H1 (cell line): Measurements from ENCODE around the gene TMEM120B. TPM values are rescaled to one million over a fixed set of nuclear protein-coding genes. Genes with fewer than 3 reads are reported as not detected.

Experiments
- CTCF ChIP-seq, 3 experiments: IDR thresholded peaks; 1 replicate in 2 of 3; 2 replicates in 1 of 3; pipeline versions ENCODE4 v1.5.1 to v1.6.1; 2011; ENCODE audit warnings: low read length in 3 of 3, mild to moderate bottlenecking in 3 of 3, inconsistent platforms in 2 of 3, low read depth in 1 of 3, moderate library complexity in 1 of 3; ENCODE audit not compliant: insufficient read depth in 1 of 3; ENCODE audit errors: control extremely low read depth in 1 of 3
- KDM4A ChIP-seq: IDR thresholded peaks from one replicate; pipeline ENCODE4 v1.7.1; 2012; ENCODE audit warnings: low read depth, mild to moderate bottlenecking, moderate library complexity, low read length, inconsistent platforms; ENCODE audit not compliant: severe bottlenecking
- RAD21 ChIP-seq, 2 experiments: IDR thresholded peaks in 1 of 2; conservative IDR thresholded peaks in 1 of 2; 2 replicates each; pipeline ENCODE4 v1.6.1; 2011; ENCODE audit warnings: low read depth in 2 of 2, low read length in 2 of 2, improper control_type of control experiment in 1 of 2, inconsistent platforms in 1 of 2, mild to moderate bottlenecking in 1 of 2, moderate library complexity in 1 of 2
- SIN3A ChIP-seq, 2 experiments: IDR thresholded peaks in 1 of 2; conservative IDR thresholded peaks in 1 of 2; 2 replicates each; pipeline ENCODE4 v1.6.1; 2011 to 2012; ENCODE audit warnings: low read length in 2 of 2, improper control_type of control experiment in 1 of 2, low read depth in 1 of 2, mild to moderate bottlenecking in 1 of 2
- SP4 ChIP-seq: IDR thresholded peaks from 2 replicates; pipeline ENCODE4 v1.6.1; 2012; ENCODE audit warnings: low read length, inconsistent platforms
- polyA plus RNA-seq, 7 experiments: library from polyadenylated mRNA; depleted of rRNA in 3 of 7; stranded (reverse) in 5 of 7; unstranded in 2 of 7; fragments of >200 nt in 5 of 7; fragments of 200-250 nt in 2 of 7; gene quantifications; 1 replicate in 5 of 7; 2 replicates in 1 of 7; 4 replicates in 1 of 7; pipeline versions ENCODE4 v1.2.1 to v1.2.3, GENCODE V29; 2011 to 2013; ENCODE audit warnings: missing spikeins in 2 of 7, mixed read lengths in 2 of 7
- total RNA-seq: library from RNA; stranded (reverse); fragmentation: NEBNext Ultra II Directional; extraction: Animal tissue kit (Norgen Biotek cat#: 25700); gene quantifications from 2 replicates; pipeline ENCODE4 v1.2.1, GENCODE V29; 2021
- TF ChIP-seq, protein P1 (sequence below): fragments of 300-600 bp; sonication (generic); IDR thresholded peaks from 2 replicates; pipeline ENCODE4 v1.7.1; 2012; ENCODE audit warnings: low read length, moderate library complexity, mild to moderate bottlenecking, inconsistent platforms; ENCODE audit not compliant: insufficient replicate concordance

TMEM120B gene
- total and polyA plus RNA-seq, 2 of the 8 experiments (the other 6 are each of a cell fraction or from before 2014, with no cell fraction given): 22.0 to 29.1 TPM

- TF ChIP-seq, protein P1, sequence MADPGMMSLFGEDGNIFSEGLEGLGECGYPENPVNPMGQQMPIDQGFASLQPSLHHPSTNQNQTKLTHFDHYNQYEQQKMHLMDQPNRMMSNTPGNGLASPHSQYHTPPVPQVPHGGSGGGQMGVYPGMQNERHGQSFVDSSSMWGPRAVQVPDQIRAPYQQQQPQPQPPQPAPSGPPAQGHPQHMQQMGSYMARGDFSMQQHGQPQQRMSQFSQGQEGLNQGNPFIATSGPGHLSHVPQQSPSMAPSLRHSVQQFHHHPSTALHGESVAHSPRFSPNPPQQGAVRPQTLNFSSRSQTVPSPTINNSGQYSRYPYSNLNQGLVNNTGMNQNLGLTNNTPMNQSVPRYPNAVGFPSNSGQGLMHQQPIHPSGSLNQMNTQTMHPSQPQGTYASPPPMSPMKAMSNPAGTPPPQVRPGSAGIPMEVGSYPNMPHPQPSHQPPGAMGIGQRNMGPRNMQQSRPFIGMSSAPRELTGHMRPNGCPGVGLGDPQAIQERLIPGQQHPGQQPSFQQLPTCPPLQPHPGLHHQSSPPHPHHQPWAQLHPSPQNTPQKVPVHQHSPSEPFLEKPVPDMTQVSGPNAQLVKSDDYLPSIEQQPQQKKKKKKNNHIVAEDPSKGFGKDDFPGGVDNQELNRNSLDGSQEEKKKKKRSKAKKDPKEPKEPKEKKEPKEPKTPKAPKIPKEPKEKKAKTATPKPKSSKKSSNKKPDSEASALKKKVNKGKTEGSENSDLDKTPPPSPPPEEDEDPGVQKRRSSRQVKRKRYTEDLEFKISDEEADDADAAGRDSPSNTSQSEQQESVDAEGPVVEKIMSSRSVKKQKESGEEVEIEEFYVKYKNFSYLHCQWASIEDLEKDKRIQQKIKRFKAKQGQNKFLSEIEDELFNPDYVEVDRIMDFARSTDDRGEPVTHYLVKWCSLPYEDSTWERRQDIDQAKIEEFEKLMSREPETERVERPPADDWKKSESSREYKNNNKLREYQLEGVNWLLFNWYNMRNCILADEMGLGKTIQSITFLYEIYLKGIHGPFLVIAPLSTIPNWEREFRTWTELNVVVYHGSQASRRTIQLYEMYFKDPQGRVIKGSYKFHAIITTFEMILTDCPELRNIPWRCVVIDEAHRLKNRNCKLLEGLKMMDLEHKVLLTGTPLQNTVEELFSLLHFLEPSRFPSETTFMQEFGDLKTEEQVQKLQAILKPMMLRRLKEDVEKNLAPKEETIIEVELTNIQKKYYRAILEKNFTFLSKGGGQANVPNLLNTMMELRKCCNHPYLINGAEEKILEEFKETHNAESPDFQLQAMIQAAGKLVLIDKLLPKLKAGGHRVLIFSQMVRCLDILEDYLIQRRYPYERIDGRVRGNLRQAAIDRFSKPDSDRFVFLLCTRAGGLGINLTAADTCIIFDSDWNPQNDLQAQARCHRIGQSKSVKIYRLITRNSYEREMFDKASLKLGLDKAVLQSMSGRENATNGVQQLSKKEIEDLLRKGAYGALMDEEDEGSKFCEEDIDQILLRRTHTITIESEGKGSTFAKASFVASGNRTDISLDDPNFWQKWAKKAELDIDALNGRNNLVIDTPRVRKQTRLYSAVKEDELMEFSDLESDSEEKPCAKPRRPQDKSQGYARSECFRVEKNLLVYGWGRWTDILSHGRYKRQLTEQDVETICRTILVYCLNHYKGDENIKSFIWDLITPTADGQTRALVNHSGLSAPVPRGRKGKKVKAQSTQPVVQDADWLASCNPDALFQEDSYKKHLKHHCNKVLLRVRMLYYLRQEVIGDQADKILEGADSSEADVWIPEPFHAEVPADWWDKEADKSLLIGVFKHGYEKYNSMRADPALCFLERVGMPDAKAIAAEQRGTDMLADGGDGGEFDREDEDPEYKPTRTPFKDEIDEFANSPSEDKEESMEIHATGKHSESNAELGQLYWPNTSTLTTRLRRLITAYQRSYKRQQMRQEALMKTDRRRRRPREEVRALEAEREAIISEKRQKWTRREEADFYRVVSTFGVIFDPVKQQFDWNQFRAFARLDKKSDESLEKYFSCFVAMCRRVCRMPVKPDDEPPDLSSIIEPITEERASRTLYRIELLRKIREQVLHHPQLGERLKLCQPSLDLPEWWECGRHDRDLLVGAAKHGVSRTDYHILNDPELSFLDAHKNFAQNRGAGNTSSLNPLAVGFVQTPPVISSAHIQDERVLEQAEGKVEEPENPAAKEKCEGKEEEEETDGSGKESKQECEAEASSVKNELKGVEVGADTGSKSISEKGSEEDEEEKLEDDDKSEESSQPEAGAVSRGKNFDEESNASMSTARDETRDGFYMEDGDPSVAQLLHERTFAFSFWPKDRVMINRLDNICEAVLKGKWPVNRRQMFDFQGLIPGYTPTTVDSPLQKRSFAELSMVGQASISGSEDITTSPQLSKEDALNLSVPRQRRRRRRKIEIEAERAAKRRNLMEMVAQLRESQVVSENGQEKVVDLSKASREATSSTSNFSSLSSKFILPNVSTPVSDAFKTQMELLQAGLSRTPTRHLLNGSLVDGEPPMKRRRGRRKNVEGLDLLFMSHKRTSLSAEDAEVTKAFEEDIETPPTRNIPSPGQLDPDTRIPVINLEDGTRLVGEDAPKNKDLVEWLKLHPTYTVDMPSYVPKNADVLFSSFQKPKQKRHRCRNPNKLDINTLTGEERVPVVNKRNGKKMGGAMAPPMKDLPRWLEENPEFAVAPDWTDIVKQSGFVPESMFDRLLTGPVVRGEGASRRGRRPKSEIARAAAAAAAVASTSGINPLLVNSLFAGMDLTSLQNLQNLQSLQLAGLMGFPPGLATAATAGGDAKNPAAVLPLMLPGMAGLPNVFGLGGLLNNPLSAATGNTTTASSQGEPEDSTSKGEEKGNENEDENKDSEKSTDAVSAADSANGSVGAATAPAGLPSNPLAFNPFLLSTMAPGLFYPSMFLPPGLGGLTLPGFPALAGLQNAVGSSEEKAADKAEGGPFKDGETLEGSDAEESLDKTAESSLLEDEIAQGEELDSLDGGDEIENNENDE: no peak
- TF ChIP-seq SP4 (no peak), SIN3A (conservative IDR thresholded peaks at IDR 0.05 in 1 of 2, IDR thresholded peaks at IDR 0.05 in 1 of 2; ENCODE audit: low read depth in 1 of 2, low read length in 2 of 2) (no peak), RAD21 (IDR thresholded peaks at IDR 0.05 in 1 of 2, conservative IDR thresholded peaks at IDR 0.05 in 1 of 2; ENCODE audit: low read depth in 2 of 2, low read length in 2 of 2) (peak; percentile 36 to 45; a peak in 3 of 4 replicates), CTCF (IDR thresholded peaks at IDR 0.05; ENCODE audit: control extremely low read depth in 1 of 3, insufficient read depth in 1 of 3, low read depth in 1 of 3, low read length in 3 of 3) (peak; percentile 28 to 54 (median 37); a peak in 3 of 4 replicates), KDM4A (no peak)
These were observed 110.7 kb downstream of the TMEM120B start (continued) for GRCh38 chr12:121823101-121823726.
